GM18507 (cell line): Measurements from ENCODE around the gene CLCNKB.
"Not testable (repeated sequence)": the region's sequence is repeated elsewhere in the genome, so short reads cannot be mapped to it uniquely, and the experiment has no call there.

Experiments
- DNase-seq: peaks from one replicate; pipeline ENCODE4 v3.0.0; 2011; ENCODE audit warnings: low read depth; ENCODE audit not compliant: insufficient read length; ENCODE audit errors: extremely low spot score
- FAIRE-seq: peaks from 2 replicates; lab custom pipeline; 2011; peaks lifted over from hg19 to GRCh38; lab: Jason Lieb, UNC

Gene CLCNKB

GRCh38 chr1:16043521-16043920 is at the start of gene CLCNKB:
Gene CLCNKB (plus strand): TSS chr1:16043782. CDS start chr1:16044493, 711 bp downstream.
- FAIRE-seq (no peak), DNase-seq (no peak)

DNA sequence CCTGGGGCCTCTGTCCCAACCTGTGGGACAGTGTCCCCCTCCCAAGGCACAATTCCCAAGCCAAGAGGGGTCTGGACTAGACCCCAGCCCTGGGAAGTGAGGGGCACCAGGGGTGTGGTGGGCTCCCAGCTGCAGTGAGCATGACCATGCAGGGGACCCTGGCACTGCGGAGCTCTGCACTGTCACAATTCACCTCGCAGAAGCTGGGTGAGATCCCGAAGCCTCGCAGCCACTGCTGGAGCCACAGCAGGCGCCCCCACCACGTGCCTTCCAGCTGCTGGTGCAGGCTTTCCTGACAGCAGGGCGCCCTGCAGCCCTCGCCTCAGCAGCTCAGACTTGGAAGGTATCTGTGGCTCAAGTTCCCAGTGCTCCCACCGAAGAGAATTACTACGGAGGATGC is 49.5 kb upstream of the CLCNKB start:
- no peak for DNase-seq

GRCh38 chr1:15994590-15995351 is 48.8 kb upstream of the CLCNKB start:
- FAIRE-seq (peak; percentile 52), DNase-seq (no peak)

More for the DNA sequence above, 49.5 kb upstream of the CLCNKB start:
- FAIRE-seq: no peak

DNA sequence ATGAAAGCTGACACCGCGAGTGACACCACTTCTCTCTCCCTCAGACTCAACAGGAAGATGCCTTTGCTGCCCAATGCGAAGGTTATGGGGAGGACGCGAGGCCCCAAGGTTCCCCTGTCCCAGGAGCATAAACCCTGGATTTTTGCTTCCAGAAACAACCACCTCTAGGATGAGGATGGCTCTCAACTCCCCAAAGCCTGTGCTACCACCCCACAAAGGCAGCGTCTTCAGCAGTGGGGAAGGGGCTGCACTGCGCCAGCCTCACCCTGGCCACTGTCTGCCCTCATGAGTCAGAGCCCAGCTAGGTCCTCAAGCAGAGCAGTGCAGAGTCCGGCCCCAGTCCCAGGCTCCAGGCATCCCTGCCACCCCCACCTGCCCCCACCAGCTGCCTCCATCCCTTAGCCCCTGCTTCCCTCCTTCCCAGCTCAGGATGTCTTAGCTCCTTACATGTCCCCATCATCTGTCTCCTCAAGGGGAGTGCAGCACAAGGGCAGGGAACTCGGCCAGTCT is 46.5 kb upstream of the CLCNKB start:
- FAIRE-seq: no peak
- no peak for DNase-seq

GRCh38 chr1:15997637-15998280 is 45.8 kb upstream of the CLCNKB start:
- no peak for FAIRE-seq
- no peak for DNase-seq

DNA sequence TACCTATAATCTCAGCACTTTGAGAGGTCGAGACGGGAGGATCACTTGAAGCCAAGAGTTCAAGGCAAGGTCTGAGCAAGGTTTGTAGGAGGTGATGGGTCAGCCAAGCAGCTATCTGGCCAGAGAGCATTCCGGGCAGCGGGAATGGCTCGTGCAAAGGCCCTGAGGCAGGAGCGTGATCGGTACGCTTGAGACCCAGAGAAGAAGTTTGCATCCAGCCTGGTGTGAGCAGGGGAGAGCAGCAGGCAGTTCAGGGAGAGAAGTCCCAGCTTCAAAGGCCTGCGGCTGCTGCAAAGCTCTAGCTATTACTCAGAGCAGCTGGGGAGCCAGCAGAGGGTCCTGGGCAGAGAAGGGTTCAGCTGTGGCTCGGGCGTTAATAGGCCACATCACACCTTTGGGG is 44.7 kb upstream of the CLCNKB start:
- no peak for FAIRE-seq
- no peak for DNase-seq

- not testable (repeated sequence) for DNase-seq, FAIRE-seq
These were observed 42.3 kb upstream of the CLCNKB start for GRCh38 chr1:16001274-16001673.

GRCh38 chr1:16005597-16005996 is 38.0 kb upstream of the CLCNKB start:
- DNase-seq (no peak), FAIRE-seq (no peak)

GRCh38 chr1:16006010-16006409 is 37.6 kb upstream of the CLCNKB start:
- FAIRE-seq (no peak), DNase-seq (no peak)

- no peak for DNase-seq
- peak; percentile 44 for FAIRE-seq
These were observed 36.8 kb upstream of the CLCNKB start for GRCh38 chr1:16006552-16007485.

DNA sequence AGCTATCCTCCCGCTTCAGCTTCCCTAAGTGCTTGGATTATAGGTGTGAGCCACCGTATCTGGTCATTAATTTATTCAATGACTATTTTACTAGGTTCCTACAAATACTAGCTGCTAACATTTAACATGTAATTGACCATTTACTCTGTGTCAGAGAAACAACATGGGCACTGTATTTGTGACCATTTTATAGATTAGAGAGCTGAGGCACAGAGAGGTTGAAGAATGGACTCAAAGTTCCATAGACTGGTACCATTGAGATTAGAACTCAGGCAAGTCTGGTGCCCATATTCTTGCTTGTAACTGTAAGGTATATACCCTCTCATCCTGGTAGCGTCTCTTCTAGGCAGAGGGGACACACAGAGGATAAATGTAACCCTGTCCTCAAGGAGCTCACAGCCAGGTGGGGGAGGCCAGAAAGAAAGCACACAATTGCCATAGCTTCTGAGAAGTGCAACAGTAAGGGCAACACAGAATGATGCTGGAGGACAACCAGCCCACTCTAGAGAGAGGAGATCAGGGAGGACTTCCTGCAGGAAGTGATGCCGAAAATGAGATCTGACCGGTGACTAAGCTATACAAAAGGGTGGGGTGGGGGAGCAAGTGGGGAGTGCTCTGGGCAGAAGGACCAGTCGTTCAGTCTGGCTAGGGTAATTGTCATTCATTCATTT is 35.8 kb upstream of the CLCNKB start:
- FAIRE-seq (no peak), DNase-seq (no peak)

- DNase-seq (no peak), FAIRE-seq (peak; percentile 88)
These were observed 34.5 kb upstream of the CLCNKB start for GRCh38 chr1:16009030-16009460.

- FAIRE-seq: no peak
- no peak for DNase-seq
These were observed 33.9 kb upstream of the CLCNKB start for GRCh38 chr1:16009678-16010077.

GRCh38 chr1:16010837-16011236 is 32.7 kb upstream of the CLCNKB start:
- no peak for FAIRE-seq
- DNase-seq: no peak

DNA sequence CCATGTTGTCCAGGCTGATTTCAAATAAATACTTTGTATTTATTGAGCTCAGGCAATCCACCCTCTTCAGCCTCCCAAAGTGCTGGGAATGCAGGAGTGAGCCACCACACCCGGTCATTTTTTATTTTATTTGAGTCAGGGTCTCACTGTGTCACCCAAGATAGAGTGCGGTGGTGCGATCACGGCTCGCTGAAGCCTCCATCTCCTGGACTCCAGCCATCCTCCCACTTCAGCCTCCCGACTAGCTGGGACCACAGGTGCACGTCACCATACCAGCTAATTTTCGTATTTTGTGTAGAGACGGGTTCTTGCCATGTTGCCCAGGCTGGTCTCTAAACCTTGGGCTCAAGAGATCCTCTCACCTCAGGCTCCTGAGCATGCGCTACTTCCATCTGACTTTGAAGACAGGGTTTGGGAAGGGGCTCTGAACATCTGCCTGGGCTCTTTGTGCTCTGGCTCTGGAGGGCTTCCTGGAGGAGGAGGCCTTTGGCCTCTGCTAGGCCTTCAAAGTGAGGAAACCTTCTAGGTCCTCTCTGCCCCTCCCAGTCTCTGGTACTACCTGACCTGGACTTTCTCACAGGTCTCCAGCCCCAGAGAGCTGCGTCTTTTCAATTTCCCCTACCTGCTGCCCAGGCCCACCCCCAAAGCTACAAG is 31.5 kb upstream of the CLCNKB start:
- no peak for DNase-seq
- no peak for FAIRE-seq

GRCh38 chr1:16012590-16013219 is 30.9 kb upstream of the CLCNKB start:
- no peak for DNase-seq
- FAIRE-seq: peak; percentile 56

DNA sequence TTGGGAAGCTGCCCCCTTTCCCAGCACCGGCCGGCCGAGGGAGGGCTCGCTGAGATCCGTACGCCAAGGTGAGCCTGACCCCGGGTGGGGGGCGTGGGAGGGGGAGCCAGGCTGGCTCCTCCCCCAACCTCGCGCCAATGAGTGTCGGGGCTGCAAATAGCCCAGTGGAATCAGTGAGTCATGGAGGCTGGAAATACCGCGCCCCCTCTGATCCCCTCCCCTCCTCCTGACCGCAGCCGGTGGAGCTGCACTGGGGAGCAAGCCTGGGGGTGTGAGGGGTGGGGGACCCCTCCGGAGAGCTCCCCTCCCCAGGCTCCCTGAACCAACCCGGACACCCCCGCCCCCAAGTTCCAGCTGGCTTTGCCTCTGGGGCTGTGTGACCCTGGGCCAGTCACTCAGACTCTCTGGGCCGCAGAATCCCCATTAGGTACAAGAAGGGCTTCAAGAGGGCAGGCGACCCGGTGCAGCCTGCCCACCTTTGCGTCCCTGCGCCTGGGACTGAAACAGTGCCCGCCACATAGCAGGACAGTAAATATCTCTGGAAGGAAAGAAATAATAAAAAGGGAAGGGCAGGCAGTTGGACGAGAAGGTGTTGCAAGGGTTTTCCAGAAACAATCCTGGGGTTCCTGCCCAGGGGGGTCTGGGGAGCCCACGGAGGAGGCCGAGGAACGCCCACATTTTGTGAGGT is 30.2 kb upstream of the CLCNKB start:
- no peak for DNase-seq
- FAIRE-seq: no peak

DNA sequence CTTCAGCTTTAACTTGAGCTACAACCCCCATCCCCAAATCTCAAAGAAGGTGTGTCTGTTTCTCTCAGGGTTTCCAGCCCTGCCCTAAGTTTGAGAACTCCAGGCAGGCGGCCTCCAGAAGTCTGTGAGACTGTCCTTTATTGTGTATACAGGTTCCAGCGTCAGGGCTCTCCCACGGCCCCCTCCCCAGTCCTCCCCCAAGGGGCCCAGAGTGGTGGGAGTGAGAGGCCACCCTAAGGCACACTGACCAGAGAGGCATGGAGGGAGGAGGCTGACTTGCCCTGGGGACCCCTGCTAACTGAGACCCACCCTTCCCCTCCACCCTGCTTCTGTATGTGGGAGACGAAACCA is 29.7 kb upstream of the CLCNKB start:
- FAIRE-seq: no peak

More for the DNA sequence above, 29.7 kb upstream of the CLCNKB start:
- DNase-seq: no peak
